ENCODE measurements around the gene HPGD. TPM values are rescaled to one million over a fixed set of nuclear protein-coding genes. Genes with fewer than 3 reads are reported as not detected.

HPGD gene
- 1.6 and 3.5 TPM in 2 replicates for total RNA-seq

DNA sequence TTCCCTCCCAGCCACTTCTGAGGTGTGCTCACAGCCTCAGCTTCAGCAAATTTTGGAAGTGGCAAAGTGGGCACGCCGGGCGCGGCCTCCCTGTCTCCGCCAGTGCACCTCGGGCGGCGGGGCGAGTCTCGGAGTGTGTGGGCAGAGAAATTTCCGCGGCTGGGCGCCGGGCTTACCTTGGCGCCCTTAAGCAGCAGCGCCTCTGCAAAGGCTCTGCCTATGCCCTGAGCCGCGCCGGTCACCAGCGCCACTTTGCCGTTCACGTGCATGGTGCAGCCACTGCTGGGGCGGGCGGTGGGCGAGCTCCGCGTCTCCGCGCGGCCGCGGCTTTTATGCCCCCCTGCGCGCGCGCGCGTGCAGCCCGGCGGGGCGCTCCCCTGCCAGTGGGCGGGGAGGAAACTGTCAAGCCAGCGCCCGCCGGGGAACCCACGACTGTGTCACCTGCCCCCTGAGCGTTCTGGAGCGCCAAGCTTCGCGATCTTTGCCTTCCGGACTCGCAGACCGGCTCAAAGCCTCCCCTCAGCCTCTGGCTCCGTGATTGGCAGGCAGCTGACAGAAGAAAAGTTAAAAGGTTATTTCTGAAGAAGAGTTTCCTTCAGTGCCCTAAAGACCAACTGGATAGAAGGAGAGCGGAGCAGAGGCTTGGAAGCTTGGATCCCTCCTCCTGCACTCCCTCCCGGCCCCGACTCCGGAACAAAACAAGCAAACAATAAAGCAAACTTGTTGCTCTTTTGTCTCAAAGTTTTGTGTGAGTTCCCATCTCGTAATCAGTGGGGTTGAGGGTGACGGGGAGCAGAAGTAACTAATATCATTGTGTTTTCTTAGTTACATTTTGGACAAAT is at the start of gene HPGD:
TSS of gene HPGD (minus strand) at position 306 of the 842 bp plus-strand sequence. CDS start at position 269, 37 bp downstream.
- intact Hi-C loops (cut with micrococcal nuclease) = loop anchor here (2.0 to 5.0 kb wide), 4 partner anchors 70 to 240 kb away; partner anchors contain the start of genes CEP44 and FBXO8

- intact Hi-C loops (cut with micrococcal nuclease) = no loop called here
Observed at GRCh38 chr4:174564529-174564928, 42.2 kb upstream of the HPGD start.

- intact Hi-C loops (cut with micrococcal nuclease) = no loop called here
Observed at GRCh38 chr4:174563399-174563798, 41.1 kb upstream of the HPGD start.

DNA sequence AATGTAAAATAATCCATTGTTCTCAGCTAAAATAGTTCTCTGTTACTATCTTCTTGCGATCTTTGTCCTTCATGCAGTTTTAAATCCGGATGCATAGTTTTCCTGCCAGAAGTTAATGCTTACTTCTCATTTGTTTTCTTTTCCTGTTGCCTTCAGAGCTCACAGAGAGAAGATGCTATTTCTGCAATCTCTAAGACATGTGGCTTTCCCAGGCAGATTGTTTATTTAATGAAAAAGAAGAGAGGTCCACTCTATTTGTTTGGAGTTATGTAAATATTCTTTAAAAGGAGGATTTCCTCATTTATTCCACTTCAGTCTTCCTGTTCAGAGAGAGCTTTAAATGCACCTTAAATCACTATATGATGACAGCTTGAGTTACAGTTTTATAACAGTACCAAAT is 39.3 kb upstream of the HPGD start:
- intact Hi-C loops (cut with micrococcal nuclease) = no loop called here

- intact Hi-C loops (cut with micrococcal nuclease) = no loop called here
Observed at GRCh38 chr4:174559894-174560293, 37.6 kb upstream of the HPGD start.

DNA sequence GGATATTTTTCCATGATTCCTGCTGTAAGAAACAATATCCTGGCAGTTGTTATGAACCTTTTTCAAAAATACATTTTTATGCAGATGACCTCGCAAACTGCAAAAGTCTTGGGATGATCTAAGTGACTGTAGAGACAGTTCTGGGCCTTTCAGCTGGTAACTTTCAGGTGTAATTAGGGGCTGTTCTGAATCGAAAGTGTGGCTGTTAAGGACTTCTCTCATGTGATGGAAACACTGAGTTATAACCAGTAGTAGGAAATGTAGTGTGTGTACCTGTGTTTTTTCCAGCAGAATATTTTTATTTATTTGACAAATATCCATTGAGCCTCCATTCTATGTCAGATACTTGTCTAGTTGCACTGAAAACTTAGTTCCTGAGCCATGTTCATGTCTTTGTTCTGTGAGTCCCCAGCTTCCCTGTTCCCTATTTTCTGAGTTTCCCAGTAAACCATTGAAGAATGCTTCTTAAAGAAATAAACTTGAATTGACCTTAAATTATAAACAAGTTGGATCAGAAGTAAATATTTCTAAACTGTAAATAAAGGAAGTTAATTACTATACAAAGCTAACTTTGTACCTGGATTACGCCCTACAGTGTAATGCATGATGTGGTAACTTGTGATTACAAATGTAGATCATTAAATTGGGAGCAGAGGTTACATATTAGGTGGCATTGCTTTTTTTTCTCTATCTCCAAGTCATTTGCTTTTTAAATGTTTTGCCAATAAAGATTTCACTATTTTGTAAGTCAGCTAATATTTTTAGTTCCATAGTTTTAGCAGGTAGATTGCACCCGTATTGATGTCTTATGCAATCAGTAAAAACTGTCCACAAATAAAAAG is 33.7 kb upstream of the HPGD start:
- intact Hi-C loops (cut with micrococcal nuclease) = no loop called here

- intact Hi-C loops (cut with micrococcal nuclease) = no loop called here
Observed at GRCh38 chr4:174554231-174554728, 32.0 kb upstream of the HPGD start.

DNA sequence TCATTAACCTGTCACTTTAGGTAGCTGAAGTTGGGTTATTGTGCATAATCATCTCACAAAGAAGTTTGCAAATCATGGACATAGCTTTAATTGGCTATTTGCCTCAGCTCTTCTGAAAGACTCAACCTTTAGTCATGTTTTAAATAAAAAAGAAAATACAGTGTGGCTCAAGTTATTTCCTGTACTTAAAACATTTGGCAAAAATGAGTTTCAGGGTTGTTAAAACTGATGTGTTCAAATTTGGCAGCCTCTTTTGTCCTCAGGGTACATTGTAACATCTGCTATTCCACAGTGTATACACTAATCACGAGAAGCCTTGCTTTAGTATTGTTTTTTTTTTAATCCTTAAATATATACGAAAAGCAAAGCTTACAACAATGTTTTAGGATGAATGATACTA is 31.5 kb upstream of the HPGD start:
- intact Hi-C loops (cut with micrococcal nuclease) = no loop called here

- intact Hi-C loops (cut with micrococcal nuclease) = no loop called here
Observed at GRCh38 chr4:174553031-174553430, 30.7 kb upstream of the HPGD start.

DNA sequence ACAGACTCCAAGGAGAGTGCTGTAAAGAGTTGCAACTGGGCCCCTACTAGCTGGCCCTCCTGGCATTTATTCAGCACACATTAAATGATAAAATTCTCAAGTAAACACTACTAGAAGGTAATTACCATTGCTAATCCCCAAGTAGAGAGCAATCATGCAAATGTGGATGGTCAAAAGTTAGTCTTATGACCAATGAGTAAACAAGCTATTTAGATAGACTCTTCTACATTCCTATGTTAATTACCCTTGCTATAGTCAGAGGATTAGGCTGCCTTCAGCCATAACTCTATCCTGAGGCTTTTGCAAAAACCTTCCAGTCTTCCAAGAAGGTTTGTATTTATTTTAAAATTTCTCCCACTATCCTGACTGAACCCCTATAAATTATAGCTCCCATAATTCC is 28.3 kb upstream of the HPGD start:
- intact Hi-C loops (cut with micrococcal nuclease) = no loop called here

DNA sequence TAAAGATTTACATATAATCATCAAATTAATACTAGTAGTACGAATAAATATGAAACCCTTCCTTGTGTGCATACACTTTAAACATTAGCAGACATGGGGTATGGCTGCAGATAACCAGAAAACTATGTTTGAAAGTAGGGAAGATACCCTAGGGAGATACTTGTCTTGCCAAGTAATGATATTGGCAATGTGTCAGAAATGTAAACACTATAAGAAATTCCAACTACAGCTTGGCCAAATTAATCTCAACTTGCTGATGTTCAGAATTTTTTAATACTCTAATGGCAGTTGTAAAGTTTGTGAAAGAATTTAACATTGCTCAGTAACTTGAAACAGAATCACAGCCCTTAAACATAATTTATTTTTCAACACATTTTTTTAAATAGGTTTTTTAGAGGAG is 27.4 kb upstream of the HPGD start:
- intact Hi-C loops (cut with micrococcal nuclease) = no loop called here

- intact Hi-C loops (cut with micrococcal nuclease) = no loop called here
Observed at GRCh38 chr4:174545268-174545667, 23.0 kb upstream of the HPGD start.

GRCh38 chr4:174544496-174544895 is 22.2 kb upstream of the HPGD start:
- intact Hi-C loops (cut with micrococcal nuclease) = no loop called here

- intact Hi-C loops (cut with micrococcal nuclease) = no loop called here
Observed at GRCh38 chr4:174540175-174540574, 17.9 kb upstream of the HPGD start.

DNA sequence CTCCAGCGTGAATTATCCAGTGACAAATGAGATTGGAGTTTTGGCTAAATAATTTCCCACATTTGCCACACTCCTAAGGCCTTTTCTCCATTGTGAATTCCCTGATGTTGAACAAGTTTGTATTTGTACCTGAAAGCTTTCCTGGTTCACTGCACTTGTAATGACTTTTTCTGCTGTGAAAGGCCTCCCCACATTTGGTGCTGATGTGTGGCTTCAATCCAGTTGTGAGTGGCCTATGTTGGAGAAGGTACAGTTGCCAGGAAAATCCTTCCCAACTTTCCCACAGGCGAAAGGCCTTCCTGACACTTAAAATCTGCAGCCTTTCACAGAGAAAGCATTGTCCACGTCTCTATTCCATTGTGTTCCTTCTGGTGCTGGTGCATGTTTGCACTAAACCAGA is 17.3 kb upstream of the HPGD start:
- intact Hi-C loops (cut with micrococcal nuclease) = no loop called here

DNA sequence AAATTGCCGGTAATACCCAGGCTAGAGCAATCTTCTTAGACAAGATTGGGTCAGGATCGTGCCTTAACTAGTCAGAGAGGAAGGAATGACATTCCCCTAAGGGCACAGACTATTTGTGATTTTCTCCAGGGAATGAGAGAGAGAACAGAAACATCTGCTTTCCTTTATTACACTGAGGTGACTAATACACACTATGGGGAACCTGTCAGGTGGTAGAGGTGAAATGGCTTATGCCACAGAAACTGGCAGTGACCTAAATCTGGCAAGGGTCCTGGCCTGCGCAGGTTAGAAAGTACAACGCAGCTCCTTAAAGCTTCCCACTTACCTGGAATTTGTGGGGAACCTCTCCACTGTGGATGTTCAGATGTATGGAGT is 16.6 kb upstream of the HPGD start:
- intact Hi-C loops (cut with micrococcal nuclease) = no loop called here

- intact Hi-C loops (cut with micrococcal nuclease) = no loop called here
Observed at GRCh38 chr4:174538123-174538875, 16.0 kb upstream of the HPGD start.

DNA sequence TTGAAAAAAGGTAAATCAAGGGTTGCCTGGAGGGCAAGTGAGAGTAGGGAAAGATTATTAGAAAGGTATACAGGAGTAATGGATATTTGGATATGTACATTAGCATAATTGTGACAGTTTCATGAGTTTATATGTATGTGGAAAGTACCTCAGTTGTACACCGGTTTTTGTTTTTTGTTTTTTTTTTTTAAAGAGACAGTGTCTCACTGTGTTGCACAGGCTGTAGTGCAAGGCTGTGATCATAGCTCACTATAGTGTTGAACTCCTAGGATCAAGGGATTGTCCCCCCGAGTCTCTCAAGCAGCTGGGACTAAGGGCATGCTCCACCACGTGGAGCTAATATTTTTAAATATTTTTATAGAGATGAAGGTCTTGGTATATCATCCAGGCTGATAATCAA is 15.3 kb upstream of the HPGD start:
- intact Hi-C loops (cut with micrococcal nuclease) = no loop called here

GRCh38 chr4:174534461-174534860 is 12.2 kb upstream of the HPGD start:
- intact Hi-C loops (cut with micrococcal nuclease) = no loop called here

GRCh38 chr4:174532445-174532844 is 10.2 kb upstream of the HPGD start:
- intact Hi-C loops (cut with micrococcal nuclease) = no loop called here

DNA sequence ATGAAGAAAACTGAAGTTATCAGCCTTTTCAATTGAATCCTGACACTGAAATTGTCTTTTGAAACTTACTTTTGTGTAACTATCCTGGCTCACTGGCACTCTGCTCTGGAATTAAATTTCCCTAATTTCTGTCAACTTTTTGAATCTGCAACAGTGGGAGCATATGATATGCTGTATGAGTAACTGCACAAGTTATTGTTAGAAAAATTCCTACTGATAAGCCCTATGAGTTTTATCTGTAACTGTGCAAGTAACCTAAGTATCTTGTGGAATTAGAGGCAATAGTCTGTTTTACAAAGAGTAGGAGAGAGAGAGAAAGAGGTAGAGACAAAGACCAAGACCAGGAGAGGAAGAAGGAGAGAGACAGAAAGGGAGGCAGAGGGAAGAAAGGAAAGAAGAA is 9.2 kb upstream of the HPGD start:
- intact Hi-C loops (cut with micrococcal nuclease) = no loop called here

DNA sequence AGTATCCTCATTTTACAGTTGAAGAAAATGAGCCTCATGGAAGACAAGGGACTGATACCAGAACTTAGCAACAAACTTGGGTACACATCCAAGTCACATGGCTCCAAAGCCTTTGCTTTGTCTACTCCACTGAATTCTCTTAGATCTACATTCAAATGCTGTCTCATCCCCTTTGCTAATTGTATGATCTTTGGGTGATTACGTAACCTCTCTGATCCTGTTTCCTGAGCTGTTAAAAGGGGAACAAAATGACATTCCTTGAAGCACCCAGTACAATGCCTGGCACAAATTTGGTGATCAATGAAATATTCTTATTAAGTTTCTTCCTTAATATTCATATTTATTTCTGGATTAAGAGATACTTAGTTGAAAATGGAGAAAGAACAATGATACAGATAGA is 5.9 kb upstream of the HPGD start:
- intact Hi-C loops (cut with micrococcal nuclease) = no loop called here

All from T-helper 2 cell treated with Interferon-gamma antibody and Interleukin-4, amounts not matched to agents 100 ng/mL and 5 ng/mL, for 36 hours (primary cell).